NCI-H82 (cell line): ENCODE results near the gene ANKRD55.
"Not testable (repeated sequence)": the region's sequence is repeated elsewhere in the genome, so short reads cannot be mapped to it uniquely, and the experiment has no call there.

ENCODE experiments used
- DNase-seq: peaks from one replicate; lab custom pipeline; 2025; lab: John Stamatoyannopoulos, UW

Gene ANKRD55

GRCh38 chr5:56144211-56144610, 88.9 kb downstream of the ANKRD55 start:
- no peak for DNase-seq

GRCh38 chr5:56143373-56143714, 89.8 kb downstream of the ANKRD55 start:
- DNase-seq = no peak

- DNase-seq = no peak
Observed at GRCh38 chr5:56142614-56143372, 90.3 kb downstream of the ANKRD55 start.

GRCh38 chr5:56142233-56142613, 90.9 kb downstream of the ANKRD55 start:
- no peak for DNase-seq

- no peak for DNase-seq
Observed at GRCh38 chr5:56140073-56140472, 93.1 kb downstream of the ANKRD55 start.

GRCh38 chr5:56130664-56131063, 102.5 kb downstream of the ANKRD55 start:
- no peak for DNase-seq

GRCh38 chr5:56129288-56129687, 103.8 kb downstream of the ANKRD55 start:
- DNase-seq = no peak

GRCh38 chr5:56128113-56128512, 105.0 kb downstream of the ANKRD55 start:
- no peak for DNase-seq

GRCh38 chr5:56126487-56127179, 106.5 kb downstream of the ANKRD55 start:
- DNase-seq = no peak

- peak; percentile 1 for DNase-seq
Observed at GRCh38 chr5:56123531-56124243, 109.4 kb downstream of the ANKRD55 start.

- not testable (repeated sequence) for DNase-seq
Observed at GRCh38 chr5:56122360-56122985, 110.7 kb downstream of the ANKRD55 start.

- DNase-seq = no peak
Observed at GRCh38 chr5:56119050-56119449, 114.1 kb downstream of the ANKRD55 start.

- DNase-seq = no peak
Observed at GRCh38 chr5:56116599-56117141, 116.5 kb downstream of the ANKRD55 start.

- no peak for DNase-seq
Observed at GRCh38 chr5:56115589-56115988, 117.5 kb downstream of the ANKRD55 start.

- no peak for DNase-seq
Observed at GRCh38 chr5:56112526-56113121, 120.5 kb downstream of the ANKRD55 start.

- DNase-seq = no peak
Observed at GRCh38 chr5:56111404-56111781, 121.7 kb downstream of the ANKRD55 start.

- DNase-seq = no peak
Observed at GRCh38 chr5:56110646-56111403, 122.3 kb downstream of the ANKRD55 start.

- DNase-seq = no peak
Observed at GRCh38 chr5:56108246-56108645, 124.9 kb downstream of the ANKRD55 start.

- no peak for DNase-seq
Observed at GRCh38 chr5:56106837-56107236, 126.3 kb downstream of the ANKRD55 start.

- no peak for DNase-seq
Observed at GRCh38 chr5:56105511-56106291, 127.4 kb downstream of the ANKRD55 start.
